Measurements from ENCODE around the gene FER. TPM values are rescaled to one million over a fixed set of nuclear protein-coding genes. Genes with fewer than 3 reads are reported as not detected.

Gene FER
- total and polyA plus RNA-seq, 2 of the 13 experiments (the other 11 are each of a cell fraction or from before 2014, with no cell fraction given): 7.9 to 29.0 TPM

DNA sequence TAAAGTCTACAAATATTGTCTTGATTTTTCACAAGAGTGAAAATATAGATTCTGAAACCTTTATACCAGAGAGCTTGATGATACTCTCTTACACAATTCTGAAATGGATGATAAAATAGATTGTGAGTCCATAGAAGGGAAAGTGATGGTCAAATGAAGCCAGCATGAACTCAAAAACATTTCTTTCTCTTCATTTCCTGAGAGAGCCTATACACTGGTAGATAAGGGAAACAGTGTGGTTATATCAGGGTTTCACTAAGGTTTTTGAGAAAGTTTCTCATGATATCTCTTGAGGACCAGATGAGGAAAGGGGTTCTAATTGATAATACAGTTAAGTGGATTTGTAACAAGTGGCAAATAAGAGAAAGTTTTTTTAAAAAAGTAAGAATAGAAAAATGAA is 407.9 kb downstream of the FER start:
- TF ChIP-seq RFXAP (CRISPR knock-in tag; IDR thresholded peaks at IDR 0.05; ENCODE audit: borderline replicate concordance) (no peak), ATRX (CRISPR knock-in tag; IDR thresholded peaks at IDR 0.05; ENCODE audit: borderline replicate concordance) (no peak), GTF2F1 (IDR thresholded peaks at IDR 0.05; ENCODE audit: low read length) (no peak), TMF1 (CRISPR knock-in tag; IDR thresholded peaks at IDR 0.05; ENCODE audit: low read depth) (no peak), GTF3A (CRISPR knock-in tag; conservative IDR thresholded peaks at IDR 0.05) (no peak), MIER2 (CRISPR knock-in tag; IDR thresholded peaks at IDR 0.05) (no peak), GATAD2A (CRISPR knock-in tag; IDR thresholded peaks at IDR 0.05) (no peak), ZNF878 (CRISPR knock-in tag; IDR thresholded peaks at IDR 0.05) (no peak), IKZF4 (CRISPR knock-in tag; IDR thresholded peaks at IDR 0.05; ENCODE audit: borderline replicate concordance, low read depth, not compliant biosample characterization) (no peak), NR3C1 (CRISPR knock-in tag; IDR thresholded peaks at IDR 0.05) (no peak), MIER3 (CRISPR knock-in tag; IDR thresholded peaks at IDR 0.05; ENCODE audit: borderline replicate concordance) (no peak), ZNF672 (CRISPR knock-in tag; IDR thresholded peaks at IDR 0.05) (no peak), ZFP36 (IDR thresholded peaks at IDR 0.05; ENCODE audit: borderline replicate concordance, low read depth, low read length, partially characterized antibody) (no peak)
- TF ChIP-seq, protein P1, sequence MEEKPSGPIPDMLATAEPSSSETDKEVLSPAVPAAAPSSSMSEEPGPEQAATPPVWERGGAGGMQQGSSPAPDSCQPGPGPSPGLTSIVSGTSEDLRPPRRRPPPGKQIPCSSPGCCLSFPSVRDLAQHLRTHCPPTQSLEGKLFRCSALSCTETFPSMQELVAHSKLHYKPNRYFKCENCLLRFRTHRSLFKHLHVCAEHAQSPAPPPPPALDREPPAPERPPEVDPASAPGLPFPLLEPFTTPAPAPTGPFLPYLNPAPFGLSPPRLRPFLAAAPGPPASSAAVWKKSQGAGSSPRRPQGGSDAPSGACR (CRISPR knock-in tag; IDR thresholded peaks at IDR 0.05): no peak
- TF ChIP-seq, protein P2, sequence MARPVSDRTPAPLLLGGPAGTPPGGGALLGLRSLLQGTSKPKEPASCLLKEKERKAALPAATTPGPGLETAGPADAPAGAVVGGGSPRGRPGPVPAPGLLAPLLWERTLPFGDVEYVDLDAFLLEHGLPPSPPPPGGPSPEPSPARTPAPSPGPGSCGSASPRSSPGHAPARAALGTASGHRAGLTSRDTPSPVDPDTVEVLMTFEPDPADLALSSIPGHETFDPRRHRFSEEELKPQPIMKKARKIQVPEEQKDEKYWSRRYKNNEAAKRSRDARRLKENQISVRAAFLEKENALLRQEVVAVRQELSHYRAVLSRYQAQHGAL (CRISPR knock-in tag; IDR thresholded peaks at IDR 0.05; ENCODE audit: not compliant biosample characterization): no peak
- ATAC-seq (no peak), DNase-seq (ENCODE audit: low spot score) (no peak), FAIRE-seq (no peak)
- BruUV-seq (replicated peaks): no TSS peak
- H3K4me2 ChIP-seq (ENCODE audit: low read depth, low read length): no peak overlapping the region
- ChIA-PET POLR2A (no interaction called here), CTCF (ENCODE audit: low intra/inter-chr PET ratio, low total read pairs) (no interaction called here)
- intact Hi-C loops (cut with micrococcal nuclease; ENCODE audit: unreplicated experiment) (no loop called here), in situ Hi-C loops (cut with HindIII; ENCODE audit: extremely low pct_ligation_motif_present, low pct_unique_long_range_greater_than_20kb) (no loop called here)
- no peak overlapping the region for H3K4me3 ChIP-seq (replicated peaks in 1 of 3; ENCODE audit: insufficient read depth in 1 of 3, low read depth in 2 of 3, low read length in 3 of 3)
- H2AFZ ChIP-seq (ENCODE audit: low read length): no peak overlapping the region
- H3K27ac ChIP-seq (ENCODE audit: extremely low read length, insufficient read depth, low read length): no peak overlapping the region
- no peaks in the 10 kb centered on the region for H3K4me1 ChIP-seq (ENCODE audit: insufficient read depth, low read length)
- no peak overlapping the region for H3K9ac ChIP-seq (ENCODE audit: insufficient read depth, low read depth, low read length)
- H3K79me2 ChIP-seq (ENCODE audit: insufficient read depth, low read length): no peaks in the 10 kb centered on the region
- H3K27me3 ChIP-seq (ENCODE audit: control insufficient read depth in 1 of 2, insufficient read depth in 2 of 2, low read length in 2 of 2): no peaks in the 10 kb centered on the region
- no peaks in the 10 kb centered on the region for H4K20me1 ChIP-seq (ENCODE audit: insufficient read depth, low read length)
- H3K9me3 ChIP-seq (ENCODE audit: low read length): no peaks in the 10 kb centered on the region
- no peaks in the 10 kb centered on the region for H3K36me3 ChIP-seq (replicated peaks in 1 of 2; ENCODE audit: control insufficient read depth in 1 of 2, insufficient read depth in 2 of 2, low read length in 2 of 2)

All from HepG2 (cell line).